ENCODE measurements around the gene GCLM.
"Not testable (repeated sequence)": the region's sequence is repeated elsewhere in the genome, so short reads cannot be mapped to it uniquely, and the experiment has no call there.

Gene GCLM

GRCh38 chr1:93909146-93910050 lies at the start of gene GCLM:
Gene GCLM, minus strand, starts transcription at chr1:93909430. Its CDS starts 267 bp downstream, at chr1:93909163.
- DNase-seq, result peak; percentile 93 to 94

GRCh38 chr1:93958726-93959100 lies 49.5 kb upstream of the GCLM start:
- no peak for DNase-seq

GRCh38 chr1:93958032-93958725 lies 48.9 kb upstream of the GCLM start:
- DNase-seq, result no peak

GRCh38 chr1:93955765-93956164 lies 46.5 kb upstream of the GCLM start:
- no peak for DNase-seq

- DNase-seq, result not testable (repeated sequence)
These were observed 37.9 kb upstream of the GCLM start for GRCh38 chr1:93947002-93947686.

- DNase-seq, result no peak
These were observed 29.4 kb upstream of the GCLM start for GRCh38 chr1:93938461-93939145.

GRCh38 chr1:93937997-93938396 lies 28.8 kb upstream of the GCLM start:
- DNase-seq, result no peak

- DNase-seq, result no peak
These were observed 16.0 kb upstream of the GCLM start for GRCh38 chr1:93925206-93925605.

- DNase-seq, result no peak
These were observed 10.6 kb upstream of the GCLM start for GRCh38 chr1:93919780-93920179.

- DNase-seq, result no peak
These were observed 8.1 kb upstream of the GCLM start for GRCh38 chr1:93917302-93917701.

- not testable (repeated sequence) for DNase-seq
These were observed 1.6 kb upstream of the GCLM start for GRCh38 chr1:93910880-93911279.

GRCh38 chr1:93910305-93910704 lies 1.1 kb upstream of the GCLM start:
- no peak for DNase-seq

GRCh38 chr1:93908394-93909145 lies 660 bp downstream of the GCLM start:
- DNase-seq, result peak; percentile 64 to 69

- no peak for DNase-seq
These were observed 1.5 kb downstream of the GCLM start for GRCh38 chr1:93907718-93908117.

GRCh38 chr1:93906480-93906879 lies 2.8 kb downstream of the GCLM start:
- no peak for DNase-seq

- no peak for DNase-seq
These were observed 3.5 kb downstream of the GCLM start for GRCh38 chr1:93905734-93906133.

- DNase-seq, result no peak
These were observed 4.2 kb downstream of the GCLM start for GRCh38 chr1:93905051-93905450.

GRCh38 chr1:93904228-93904627 lies 5.0 kb downstream of the GCLM start:
- DNase-seq, result no peak

- no peak for DNase-seq
These were observed 8.3 kb downstream of the GCLM start for GRCh38 chr1:93900723-93901504.

GRCh38 chr1:93899543-93900207 lies 9.6 kb downstream of the GCLM start:
- DNase-seq, result no peak

GRCh38 chr1:93888900-93889299 lies 20.3 kb downstream of the GCLM start:
- no peak for DNase-seq
